IMR-90 (cell line): ENCODE data around the gene EEF1AKMT2. TPM values are rescaled to one million over a fixed set of nuclear protein-coding genes. Genes with fewer than 3 reads are reported as not detected.

Experiments
- ATAC-seq: fragments of 200-7000 bp; cut with Tn5 transposase; 2 replicates; pipeline ENCODE4 v1.9.1; 2020; ENCODE audit warnings: low read depth, mild to moderate bottlenecking, moderate library complexity
- BruUV-seq: library from RNA; stranded (reverse); fragments of 400-500 nt; replicated peaks from 2 replicates; lab custom pipeline; 2021; lab: Mats Ljungman, UMichigan
- CTCF ChIA-PET: fragments of 300-600 bp; formaldehyde crosslinking; extraction: SDS; loops from one replicate; lab custom pipeline; 2021; ENCODE audit warnings: antibody characterized with exemption; lab: Yijun Ruan, JAX
- POLR2A ChIA-PET: fragments of 300-600 bp; sonication (Branson Sonifier 250); formaldehyde crosslinking; loops from one replicate; lab custom pipeline; 2022; ENCODE audit warnings: antibody characterized with exemption; ENCODE audit not compliant: unreplicated experiment; lab: Charles Lee
- DNase-seq: peaks from one replicate; pipeline ENCODE4 v3.0.0; 2013
- H2AFZ ChIP-seq: replicated peaks from 2 replicates; pipeline ENCODE3; 2013; ENCODE audit warnings: low read length, mild to moderate bottlenecking; ENCODE audit not compliant: poor library complexity
- H2AK5ac ChIP-seq: 2 replicates; pipeline ENCODE4 v1.6.1; 2013; ENCODE audit warnings: low read depth, low read length, inconsistent platforms
- H2AK9ac ChIP-seq: replicated peaks from 2 replicates; pipeline ENCODE3; 2013; ENCODE audit warnings: mild to moderate bottlenecking, low read depth, low read length, moderate library complexity; ENCODE audit not compliant: poor library complexity
- H2BK120ac ChIP-seq: 2 replicates; pipeline ENCODE4 v1.6.1; 2013; ENCODE audit warnings: low read depth, low read length, inconsistent platforms
- H2BK15ac ChIP-seq: 3 replicates; pipeline ENCODE4 v1.6.1; 2013; ENCODE audit warnings: low read depth, low read length, inconsistent platforms
- H2BK20ac ChIP-seq: 2 replicates; pipeline ENCODE4 v1.6.1; 2013; ENCODE audit warnings: low read depth, mild to moderate bottlenecking, inconsistent platforms, low read length, moderate library complexity
- H2BK5ac ChIP-seq: 2 replicates; pipeline ENCODE4 v1.6.1; 2013; ENCODE audit warnings: mild to moderate bottlenecking, low read depth, low read length, inconsistent platforms; ENCODE audit not compliant: poor library complexity, severe bottlenecking
- H3K14ac ChIP-seq: replicated peaks from 2 replicates; pipeline ENCODE4 v1.6.1; 2013; ENCODE audit warnings: low read depth, low read length, inconsistent platforms
- H3K18ac ChIP-seq: 2 replicates; pipeline ENCODE4 v1.6.1; 2013; ENCODE audit warnings: low read depth, low read length, control low read depth
- H3K23ac ChIP-seq: 2 replicates; pipeline ENCODE4 v1.6.1; 2013; ENCODE audit warnings: low read depth, low read length, inconsistent platforms
- H3K27ac ChIP-seq: 2 replicates; pipeline ENCODE4 v1.5.1; 2013; ENCODE audit warnings: mild to moderate bottlenecking, control low read depth, low read length; ENCODE audit not compliant: insufficient read depth
- H3K27me3 ChIP-seq: 2 replicates; pipeline ENCODE4 v1.6.1; 2013; ENCODE audit warnings: low read length; ENCODE audit not compliant: control insufficient read depth, insufficient read depth
- H3K36me3 ChIP-seq: 2 replicates; pipeline ENCODE4 v1.6.1; 2013; ENCODE audit warnings: low read length, mixed read lengths; ENCODE audit not compliant: control insufficient read depth, insufficient read depth
- H3K4ac ChIP-seq: 2 replicates; pipeline ENCODE4 v1.6.1; 2013; ENCODE audit warnings: low read depth, low read length, inconsistent platforms
- H3K4me1 ChIP-seq: 2 replicates; pipeline ENCODE4 v1.6.1; 2013; ENCODE audit warnings: low read length, mixed read lengths; ENCODE audit not compliant: control insufficient read depth, insufficient read depth
- H3K4me2 ChIP-seq: 2 replicates; pipeline ENCODE4 v1.6.1; 2013; ENCODE audit warnings: low read depth, mild to moderate bottlenecking, control low read depth, low read length, moderate library complexity
- H3K4me3 ChIP-seq: 2 replicates; pipeline ENCODE4 v1.5.1; 2013; ENCODE audit warnings: low read depth, mild to moderate bottlenecking, control low read depth, low read length, moderate library complexity; ENCODE audit not compliant: insufficient read depth
- H3K56ac ChIP-seq: 2 replicates; pipeline ENCODE4 v1.6.1; 2013; ENCODE audit warnings: low read length, inconsistent platforms; ENCODE audit not compliant: insufficient read depth; ENCODE audit errors: extremely low read depth
- H3K79me1 ChIP-seq, 2 experiments: 2 replicates each; pipeline ENCODE4 v1.6.1; 2013; ENCODE audit warnings: low read length in 2 of 2, inconsistent platforms in 1 of 2, low read depth in 1 of 2
- H3K9ac ChIP-seq: 2 replicates; pipeline ENCODE4 v1.6.1; 2013; ENCODE audit warnings: low read depth, low read length, control low read depth
- H3K9me1 ChIP-seq: 2 replicates; pipeline ENCODE4 v1.6.1; 2013; ENCODE audit warnings: low read length, inconsistent platforms; ENCODE audit not compliant: insufficient read depth
- H3K9me3 ChIP-seq: 2 replicates; pipeline ENCODE4 v1.6.1; 2013; ENCODE audit warnings: low read length; ENCODE audit not compliant: control insufficient read depth, insufficient read depth
- H4K20me1 ChIP-seq: 2 replicates; pipeline ENCODE4 v1.6.1; 2013; ENCODE audit warnings: low read length, inconsistent platforms; ENCODE audit not compliant: insufficient read depth
- H4K5ac ChIP-seq: 2 replicates; pipeline ENCODE4 v1.6.1; 2013; ENCODE audit warnings: mild to moderate bottlenecking, low read depth, low read length, control low read depth
- H4K8ac ChIP-seq, 2 experiments: 2 replicates each; pipeline ENCODE4 v1.6.1; 2013; ENCODE audit warnings: low read depth in 2 of 2, low read length in 2 of 2, control low read depth in 1 of 2, inconsistent platforms in 1 of 2
- H4K91ac ChIP-seq: 2 replicates; pipeline ENCODE4 v1.6.1; 2013; ENCODE audit warnings: low read depth, low read length, inconsistent platforms; ENCODE audit not compliant: insufficient read depth
- BHLHE40 ChIP-seq: fragments of 150-350 bp; IDR thresholded peaks from 2 replicates; pipeline ENCODE4 v1.6.1; 2016; ENCODE audit warnings: mild to moderate bottlenecking, low read depth, low read length
- CEBPB ChIP-seq: IDR thresholded peaks from 2 replicates; pipeline ENCODE4 v1.6.1; 2012; ENCODE audit warnings: low read depth, low read length, improper control_type of control experiment
- CHD1 ChIP-seq: IDR thresholded peaks from 2 replicates; pipeline ENCODE4 v1.6.1; 2012; ENCODE audit warnings: low read depth, low read length, improper control_type of control experiment
- CTCF ChIP-seq: conservative IDR thresholded peaks from 2 replicates; pipeline ENCODE4 v1.5.1; 2012; ENCODE audit warnings: mild to moderate bottlenecking, low read depth, low read length, improper control_type of control experiment
- FOS ChIP-seq: fragments of 150-350 bp; IDR thresholded peaks from 2 replicates; pipeline ENCODE4 v1.6.1; 2016; ENCODE audit warnings: low read depth, low read length
- MAFK ChIP-seq: IDR thresholded peaks from 2 replicates; pipeline ENCODE4 v1.6.1; 2012; ENCODE audit warnings: low read depth, low read length, improper control_type of control experiment
- MAZ ChIP-seq: IDR thresholded peaks from 2 replicates; pipeline ENCODE4 v1.6.1; 2012; ENCODE audit warnings: low read depth, mild to moderate bottlenecking, low read length, improper control_type of control experiment, moderate library complexity, borderline replicate concordance
- MXI1 ChIP-seq: IDR thresholded peaks from 2 replicates; pipeline ENCODE4 v1.6.1; 2012; ENCODE audit warnings: low read depth, mild to moderate bottlenecking, low read length, moderate library complexity, borderline replicate concordance
- NFE2L2 ChIP-seq: fragments of 150-350 bp; IDR thresholded peaks from 2 replicates; pipeline ENCODE4 v1.6.1; 2016; ENCODE audit warnings: low read depth, mild to moderate bottlenecking, low read length
- POLR2A ChIP-seq: IDR thresholded peaks from 2 replicates; pipeline ENCODE4 v1.6.1; 2012; ENCODE audit warnings: mild to moderate bottlenecking, low read depth, low read length
- RAD21 ChIP-seq: IDR thresholded peaks from 2 replicates; pipeline ENCODE4 v1.6.1; 2012; ENCODE audit warnings: low read length, improper control_type of control experiment
- RCOR1 ChIP-seq: IDR thresholded peaks from 2 replicates; pipeline ENCODE4 v1.6.1; 2012; ENCODE audit warnings: mild to moderate bottlenecking, low read length, improper control_type of control experiment; ENCODE audit not compliant: insufficient replicate concordance
- RFX5 ChIP-seq: IDR thresholded peaks from 2 replicates; pipeline ENCODE4 v1.8.0; 2012; ENCODE audit warnings: low read depth, mild to moderate bottlenecking, low read length, moderate library complexity
- SMC3 ChIP-seq: fragments of 150-350 bp; IDR thresholded peaks from 2 replicates; pipeline ENCODE4 v1.6.1; 2016; ENCODE audit warnings: low read depth, mild to moderate bottlenecking, antibody characterized with exemption, low read length, moderate library complexity
- whole genome bisulfite sequencing, 2 experiments: methylation state at CpG; one replicate each; pipeline versions ENCODE4 v1.1.5 to v1.1.7; 2013; ENCODE audit warnings: missing lambda C conversion rate in 2 of 2; ENCODE audit not compliant: insufficient read length in 1 of 2; ENCODE audit errors: extremely low coverage in 2 of 2; 5-methylcytosine and 5-hydroxymethylcytosine counted together
- dilution Hi-C: fragments of 300-500 bp; cut with HindIII; formaldehyde crosslinking; loops from one replicate; pipeline ENCODE4 v1.14.3; 2018; ENCODE audit warnings: low sequenced_read_pairs; ENCODE audit not compliant: unreplicated experiment
- in situ Hi-C: fragments of 300-500 bp; cut with MboI; formaldehyde crosslinking; loops from 3 replicates; pipeline ENCODE4 v1.14.3; 2019; ENCODE audit warnings: low sequenced_read_pairs, inconsistent platforms, mixed read lengths
- intact Hi-C: fragments of 100-400 bp; cut with micrococcal nuclease; formaldehyde crosslinking; loops from 2 replicates; pipeline ENCODE4 v1.10.0; 2022
- polyA plus RNA-seq, 3 experiments: library from polyadenylated mRNA; depleted of rRNA; stranded (reverse); fragments of >200 nt; gene quantifications; 2 replicates each; pipeline ENCODE4 v1.2.3, GENCODE V29; 2012; ENCODE audit warnings: low replicate concordance in 1 of 3
- total RNA-seq: library from RNA; depleted of rRNA; stranded (reverse); fragments of >200 nt; gene quantifications from 2 replicates; pipeline ENCODE4 v1.2.3, GENCODE V29; 2012
- TF ChIP-seq, protein P1 (sequence below): fragments of 150-350 bp; IDR thresholded peaks from 2 replicates; pipeline ENCODE4 v1.6.1; 2016; ENCODE audit warnings: low read depth, mild to moderate bottlenecking, low read length, moderate library complexity, borderline replicate concordance
- TF ChIP-seq, protein P2 (sequence below): fragments of 150-350 bp; IDR thresholded peaks from 2 replicates; pipeline ENCODE4 v1.6.1; 2017; ENCODE audit warnings: mild to moderate bottlenecking, antibody characterized with exemption, low read length, low read depth

EEF1AKMT2 gene
- total and polyA plus RNA-seq, 2 of the 4 experiments (the other 2 are of a cell fraction): 9.7 to 12.7 TPM

- Histone ChIP-seq H3K27me3 (no peaks in the 10 kb centered on the region), H4K20me1 (no peaks in the 10 kb centered on the region), H4K5ac (no peak overlapping the region), H3K9ac (no peak overlapping the region), H3K4me1 (no peaks in the 10 kb centered on the region; the same call in 1 of the 2 replicates), H3K27ac (no peak overlapping the region), H3K14ac (no peak overlapping the region), H2BK120ac (no peak overlapping the region), H3K4me3 (no peak overlapping the region), H2BK20ac (no peak overlapping the region), H2BK15ac (no peak overlapping the region), H3K4me2 (no peak overlapping the region), H3K36me3 (peaks cover 21% of the 10 kb centered on the region), H2AK9ac (no peak overlapping the region), H3K56ac (no peak overlapping the region), H3K9me3 (no peaks in the 10 kb centered on the region), H4K91ac (no peak overlapping the region), H2AFZ (no peak overlapping the region), H2BK5ac (no peak overlapping the region), H3K4ac (no peak overlapping the region), H4K8ac (no peak overlapping the region), H2AK5ac (no peak overlapping the region), H3K9me1 (no peaks in the 10 kb centered on the region), H3K18ac (no peak overlapping the region), H3K79me1 (no peaks in the 10 kb centered on the region), H3K23ac (no peak overlapping the region)
- DNase-seq (no peak), ATAC-seq (no peak)
- TF ChIP-seq CEBPB (no peak), FOS (no peak), NFE2L2 (no peak), MAFK (no peak), MXI1 (no peak), POLR2A (no peak), RCOR1 (no peak), SMC3 (no peak), CHD1 (no peak), RFX5 (no peak), BHLHE40 (no peak), MAZ (no peak), RAD21 (no peak), CTCF (no peak)
- TF ChIP-seq, protein P1, sequence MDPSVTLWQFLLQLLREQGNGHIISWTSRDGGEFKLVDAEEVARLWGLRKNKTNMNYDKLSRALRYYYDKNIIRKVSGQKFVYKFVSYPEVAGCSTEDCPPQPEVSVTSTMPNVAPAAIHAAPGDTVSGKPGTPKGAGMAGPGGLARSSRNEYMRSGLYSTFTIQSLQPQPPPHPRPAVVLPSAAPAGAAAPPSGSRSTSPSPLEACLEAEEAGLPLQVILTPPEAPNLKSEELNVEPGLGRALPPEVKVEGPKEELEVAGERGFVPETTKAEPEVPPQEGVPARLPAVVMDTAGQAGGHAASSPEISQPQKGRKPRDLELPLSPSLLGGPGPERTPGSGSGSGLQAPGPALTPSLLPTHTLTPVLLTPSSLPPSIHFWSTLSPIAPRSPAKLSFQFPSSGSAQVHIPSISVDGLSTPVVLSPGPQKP: no peak
- TF ChIP-seq, protein P2, sequence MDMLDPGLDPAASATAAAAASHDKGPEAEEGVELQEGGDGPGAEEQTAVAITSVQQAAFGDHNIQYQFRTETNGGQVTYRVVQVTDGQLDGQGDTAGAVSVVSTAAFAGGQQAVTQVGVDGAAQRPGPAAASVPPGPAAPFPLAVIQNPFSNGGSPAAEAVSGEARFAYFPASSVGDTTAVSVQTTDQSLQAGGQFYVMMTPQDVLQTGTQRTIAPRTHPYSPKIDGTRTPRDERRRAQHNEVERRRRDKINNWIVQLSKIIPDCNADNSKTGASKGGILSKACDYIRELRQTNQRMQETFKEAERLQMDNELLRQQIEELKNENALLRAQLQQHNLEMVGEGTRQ: no peak
- BruUV-seq: no TSS peak
- WGBS, 2 experiments: 83% methylated on average over 2 of the region's 2 CpGs; no CpG with 5 or more reads in 1 of the 2 experiments
- dilution Hi-C loops: no loop called here
- CTCF ChIA-PET: no interaction called here
- in situ Hi-C loops: no loop called here
- POLR2A ChIA-PET: no interaction called here
- intact Hi-C loops: no loop called here
These were observed 46.0 kb upstream of the EEF1AKMT2 start for GRCh38 chr10:124837687-124838086.
